ENCODE data around the gene DST. TPM values are rescaled to one million over a fixed set of nuclear protein-coding genes. Genes with fewer than 3 reads are reported as not detected.
A peak's percentile ranks its signal among the peaks of the same experiment; 100 is the strongest.

DST gene
- total RNA-seq, 1 experiment from 2014 or later = 132 TPM

DNA sequence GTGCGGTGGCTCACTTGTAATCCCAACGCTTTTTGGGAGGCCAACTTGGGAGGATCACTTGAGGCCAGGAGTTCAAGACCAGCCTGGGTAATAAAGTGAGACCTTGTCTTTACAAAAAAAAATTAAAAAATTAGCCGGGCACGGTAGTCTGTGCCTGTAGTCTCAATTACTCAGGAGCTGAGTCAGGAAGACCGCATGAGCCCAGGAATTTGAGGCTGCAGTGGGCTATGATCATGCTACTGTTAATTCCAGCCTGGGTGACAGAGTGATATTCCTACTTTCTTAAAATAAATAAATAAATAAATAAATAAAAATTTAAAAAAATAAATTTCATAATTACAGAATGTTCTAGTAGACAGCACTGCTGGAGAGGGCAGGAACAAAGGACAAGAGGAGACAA lies 62.4 kb downstream of the DST start:
- H3K36me3 Mint-ChIP-seq = peaks cover 30% of the 10 kb centered on the region
- no peaks in the 10 kb centered on the region for H3K27me3 Mint-ChIP-seq (ENCODE audit: low read depth)
- DNase-seq (ENCODE audit: low spot score) (no peak), ATAC-seq (no peak)
- no peaks in the 10 kb centered on the region for H3K4me1 Mint-ChIP-seq
- ChIA-PET POLR2A (no interaction called here), CTCF (interaction anchor here (0.7 to 1.2 kb wide), 2 partner anchors 78 to 272 kb away, joined by 3 to 5 read pairs; no protein-coding TSS in a partner anchor)
- H3K9me3 Mint-ChIP-seq = peaks cover 8% of the 10 kb centered on the region; the same call in 1 of the 2 replicates
- H3K4me3 Mint-ChIP-seq = no peak overlapping the region
- no peak for TF ChIP-seq ZNF138 (CRISPR knock-in tag; conservative IDR thresholded peaks at IDR 0.05)
- TF ChIP-seq, protein P1, sequence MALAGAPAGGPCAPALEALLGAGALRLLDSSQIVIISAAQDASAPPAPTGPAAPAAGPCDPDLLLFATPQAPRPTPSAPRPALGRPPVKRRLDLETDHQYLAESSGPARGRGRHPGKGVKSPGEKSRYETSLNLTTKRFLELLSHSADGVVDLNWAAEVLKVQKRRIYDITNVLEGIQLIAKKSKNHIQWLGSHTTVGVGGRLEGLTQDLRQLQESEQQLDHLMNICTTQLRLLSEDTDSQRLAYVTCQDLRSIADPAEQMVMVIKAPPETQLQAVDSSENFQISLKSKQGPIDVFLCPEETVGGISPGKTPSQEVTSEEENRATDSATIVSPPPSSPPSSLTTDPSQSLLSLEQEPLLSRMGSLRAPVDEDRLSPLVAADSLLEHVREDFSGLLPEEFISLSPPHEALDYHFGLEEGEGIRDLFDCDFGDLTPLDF (CRISPR knock-in tag; IDR thresholded peaks at IDR 0.05) = no peak
- no peak for TF ChIP-seq TCF7 (CRISPR knock-in tag; IDR thresholded peaks at IDR 0.05; ENCODE audit: low read depth)
- no peak for TF ChIP-seq SMAD3 (CRISPR knock-in tag; IDR thresholded peaks at IDR 0.05; ENCODE audit: borderline replicate concordance)
- TF ChIP-seq, protein P2, sequence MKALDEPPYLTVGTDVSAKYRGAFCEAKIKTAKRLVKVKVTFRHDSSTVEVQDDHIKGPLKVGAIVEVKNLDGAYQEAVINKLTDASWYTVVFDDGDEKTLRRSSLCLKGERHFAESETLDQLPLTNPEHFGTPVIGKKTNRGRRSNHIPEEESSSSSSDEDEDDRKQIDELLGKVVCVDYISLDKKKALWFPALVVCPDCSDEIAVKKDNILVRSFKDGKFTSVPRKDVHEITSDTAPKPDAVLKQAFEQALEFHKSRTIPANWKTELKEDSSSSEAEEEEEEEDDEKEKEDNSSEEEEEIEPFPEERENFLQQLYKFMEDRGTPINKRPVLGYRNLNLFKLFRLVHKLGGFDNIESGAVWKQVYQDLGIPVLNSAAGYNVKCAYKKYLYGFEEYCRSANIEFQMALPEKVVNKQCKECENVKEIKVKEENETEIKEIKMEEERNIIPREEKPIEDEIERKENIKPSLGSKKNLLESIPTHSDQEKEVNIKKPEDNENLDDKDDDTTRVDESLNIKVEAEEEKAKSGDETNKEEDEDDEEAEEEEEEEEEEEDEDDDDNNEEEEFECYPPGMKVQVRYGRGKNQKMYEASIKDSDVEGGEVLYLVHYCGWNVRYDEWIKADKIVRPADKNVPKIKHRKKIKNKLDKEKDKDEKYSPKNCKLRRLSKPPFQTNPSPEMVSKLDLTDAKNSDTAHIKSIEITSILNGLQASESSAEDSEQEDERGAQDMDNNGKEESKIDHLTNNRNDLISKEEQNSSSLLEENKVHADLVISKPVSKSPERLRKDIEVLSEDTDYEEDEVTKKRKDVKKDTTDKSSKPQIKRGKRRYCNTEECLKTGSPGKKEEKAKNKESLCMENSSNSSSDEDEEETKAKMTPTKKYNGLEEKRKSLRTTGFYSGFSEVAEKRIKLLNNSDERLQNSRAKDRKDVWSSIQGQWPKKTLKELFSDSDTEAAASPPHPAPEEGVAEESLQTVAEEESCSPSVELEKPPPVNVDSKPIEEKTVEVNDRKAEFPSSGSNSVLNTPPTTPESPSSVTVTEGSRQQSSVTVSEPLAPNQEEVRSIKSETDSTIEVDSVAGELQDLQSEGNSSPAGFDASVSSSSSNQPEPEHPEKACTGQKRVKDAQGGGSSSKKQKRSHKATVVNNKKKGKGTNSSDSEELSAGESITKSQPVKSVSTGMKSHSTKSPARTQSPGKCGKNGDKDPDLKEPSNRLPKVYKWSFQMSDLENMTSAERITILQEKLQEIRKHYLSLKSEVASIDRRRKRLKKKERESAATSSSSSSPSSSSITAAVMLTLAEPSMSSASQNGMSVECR (CRISPR knock-in tag; IDR thresholded peaks at IDR 0.05; ENCODE audit: borderline replicate concordance) = no peak
- TF ChIP-seq, protein P3, sequence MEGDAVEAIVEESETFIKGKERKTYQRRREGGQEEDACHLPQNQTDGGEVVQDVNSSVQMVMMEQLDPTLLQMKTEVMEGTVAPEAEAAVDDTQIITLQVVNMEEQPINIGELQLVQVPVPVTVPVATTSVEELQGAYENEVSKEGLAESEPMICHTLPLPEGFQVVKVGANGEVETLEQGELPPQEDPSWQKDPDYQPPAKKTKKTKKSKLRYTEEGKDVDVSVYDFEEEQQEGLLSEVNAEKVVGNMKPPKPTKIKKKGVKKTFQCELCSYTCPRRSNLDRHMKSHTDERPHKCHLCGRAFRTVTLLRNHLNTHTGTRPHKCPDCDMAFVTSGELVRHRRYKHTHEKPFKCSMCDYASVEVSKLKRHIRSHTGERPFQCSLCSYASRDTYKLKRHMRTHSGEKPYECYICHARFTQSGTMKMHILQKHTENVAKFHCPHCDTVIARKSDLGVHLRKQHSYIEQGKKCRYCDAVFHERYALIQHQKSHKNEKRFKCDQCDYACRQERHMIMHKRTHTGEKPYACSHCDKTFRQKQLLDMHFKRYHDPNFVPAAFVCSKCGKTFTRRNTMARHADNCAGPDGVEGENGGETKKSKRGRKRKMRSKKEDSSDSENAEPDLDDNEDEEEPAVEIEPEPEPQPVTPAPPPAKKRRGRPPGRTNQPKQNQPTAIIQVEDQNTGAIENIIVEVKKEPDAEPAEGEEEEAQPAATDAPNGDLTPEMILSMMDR (IDR thresholded peaks at IDR 0.05) = no peak
- no peak for TF ChIP-seq FOXJ3 (CRISPR knock-in tag; IDR thresholded peaks at IDR 0.05; ENCODE audit: borderline replicate concordance)
- TF ChIP-seq NR3C1 (CRISPR knock-in tag; conservative IDR thresholded peaks at IDR 0.05; ENCODE audit: low read depth) = no peak
- H3K27ac Mint-ChIP-seq = no peak overlapping the region

DNA sequence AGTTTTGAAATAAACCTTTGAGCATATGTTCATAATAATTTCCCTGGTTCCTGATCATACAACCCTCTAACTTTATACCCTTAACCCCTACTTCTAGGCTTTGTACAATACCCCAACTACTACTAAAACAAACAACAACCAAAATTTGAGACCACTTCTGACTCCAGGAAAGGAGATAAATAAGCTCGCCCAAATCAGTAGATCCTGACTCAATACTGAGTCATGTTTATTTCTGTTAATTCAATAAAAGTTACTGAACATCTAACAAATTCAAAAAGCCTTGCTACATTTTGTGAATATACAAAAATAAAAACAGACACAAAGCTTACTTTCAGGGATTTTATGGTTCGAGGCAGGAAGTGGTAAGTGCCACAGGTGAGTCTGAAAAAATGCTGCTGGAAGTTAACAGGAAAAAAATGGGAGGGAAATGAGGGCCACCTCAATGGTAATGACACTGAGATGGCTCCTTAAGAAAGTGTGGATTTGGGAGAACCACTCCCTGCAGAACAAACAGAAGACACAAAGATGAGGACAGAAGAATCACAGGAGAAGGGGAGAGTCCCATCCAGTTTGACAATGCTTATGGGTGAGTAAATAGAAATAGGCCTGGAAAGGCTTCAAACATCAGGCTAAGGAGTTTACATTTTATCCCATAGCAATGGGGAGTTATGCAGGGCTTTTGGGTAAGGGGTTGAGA lies 63.4 kb downstream of the DST start:
- H3K4me3 Mint-ChIP-seq = no peak overlapping the region
- ATAC-seq = no peak
- H3K36me3 Mint-ChIP-seq = peaks cover 28% of the 10 kb centered on the region
- ChIA-PET CTCF (interaction anchor here (1.2 kb wide), 1 partner anchor 273 kb away, joined by 3 read pairs; no protein-coding TSS in a partner anchor), POLR2A (no interaction called here)
- no peaks in the 10 kb centered on the region for H3K27me3 Mint-ChIP-seq (ENCODE audit: low read depth)
- H3K9me3 Mint-ChIP-seq = peaks cover 8% of the 10 kb centered on the region; the same call in 1 of the 2 replicates
- 0 out of 2 replicates have a peak overlapping the region, but pooled peaks have one; percentile 10 for H3K27ac Mint-ChIP-seq
- no peak for DNase-seq (ENCODE audit: low spot score)
- no peaks in the 10 kb centered on the region for H3K4me1 Mint-ChIP-seq
- TF ChIP-seq, protein P4, sequence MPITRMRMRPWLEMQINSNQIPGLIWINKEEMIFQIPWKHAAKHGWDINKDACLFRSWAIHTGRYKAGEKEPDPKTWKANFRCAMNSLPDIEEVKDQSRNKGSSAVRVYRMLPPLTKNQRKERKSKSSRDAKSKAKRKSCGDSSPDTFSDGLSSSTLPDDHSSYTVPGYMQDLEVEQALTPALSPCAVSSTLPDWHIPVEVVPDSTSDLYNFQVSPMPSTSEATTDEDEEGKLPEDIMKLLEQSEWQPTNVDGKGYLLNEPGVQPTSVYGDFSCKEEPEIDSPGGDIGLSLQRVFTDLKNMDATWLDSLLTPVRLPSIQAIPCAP (CRISPR knock-in tag; IDR thresholded peaks at IDR 0.05) = no peak
- TF ChIP-seq, protein P5, sequence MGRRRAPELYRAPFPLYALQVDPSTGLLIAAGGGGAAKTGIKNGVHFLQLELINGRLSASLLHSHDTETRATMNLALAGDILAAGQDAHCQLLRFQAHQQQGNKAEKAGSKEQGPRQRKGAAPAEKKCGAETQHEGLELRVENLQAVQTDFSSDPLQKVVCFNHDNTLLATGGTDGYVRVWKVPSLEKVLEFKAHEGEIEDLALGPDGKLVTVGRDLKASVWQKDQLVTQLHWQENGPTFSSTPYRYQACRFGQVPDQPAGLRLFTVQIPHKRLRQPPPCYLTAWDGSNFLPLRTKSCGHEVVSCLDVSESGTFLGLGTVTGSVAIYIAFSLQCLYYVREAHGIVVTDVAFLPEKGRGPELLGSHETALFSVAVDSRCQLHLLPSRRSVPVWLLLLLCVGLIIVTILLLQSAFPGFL (CRISPR knock-in tag; IDR thresholded peaks at IDR 0.05; ENCODE audit: borderline replicate concordance) = no peak
- TF ChIP-seq IRF2 (CRISPR knock-in tag; IDR thresholded peaks at IDR 0.05; ENCODE audit: borderline replicate concordance, low read depth) = no peak
- TF ChIP-seq SP1 (CRISPR knock-in tag; conservative IDR thresholded peaks at IDR 0.05) = no peak
- TF ChIP-seq NFYB (CRISPR knock-in tag; conservative IDR thresholded peaks at IDR 0.05; ENCODE audit: low read depth) = no peak
- TF ChIP-seq MXD4 (CRISPR knock-in tag; IDR thresholded peaks at IDR 0.05; ENCODE audit: borderline replicate concordance) = no peak
- TF ChIP-seq, protein P2 (CRISPR knock-in tag; IDR thresholded peaks at IDR 0.05; ENCODE audit: borderline replicate concordance) = no peak
- TF ChIP-seq, protein P6, sequence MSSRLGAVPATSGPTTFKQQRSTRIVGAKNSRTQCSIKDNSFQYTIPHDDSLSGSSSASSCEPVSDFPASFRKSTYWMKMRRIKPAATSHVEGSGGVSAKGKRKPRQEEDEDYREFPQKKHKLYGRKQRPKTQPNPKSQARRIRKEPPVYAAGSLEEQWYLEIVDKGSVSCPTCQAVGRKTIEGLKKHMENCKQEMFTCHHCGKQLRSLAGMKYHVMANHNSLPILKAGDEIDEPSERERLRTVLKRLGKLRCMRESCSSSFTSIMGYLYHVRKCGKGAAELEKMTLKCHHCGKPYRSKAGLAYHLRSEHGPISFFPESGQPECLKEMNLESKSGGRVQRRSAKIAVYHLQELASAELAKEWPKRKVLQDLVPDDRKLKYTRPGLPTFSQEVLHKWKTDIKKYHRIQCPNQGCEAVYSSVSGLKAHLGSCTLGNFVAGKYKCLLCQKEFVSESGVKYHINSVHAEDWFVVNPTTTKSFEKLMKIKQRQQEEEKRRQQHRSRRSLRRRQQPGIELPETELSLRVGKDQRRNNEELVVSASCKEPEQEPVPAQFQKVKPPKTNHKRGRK (CRISPR knock-in tag; IDR thresholded peaks at IDR 0.05; ENCODE audit: borderline replicate concordance) = no peak
- TF ChIP-seq ESRRA (CRISPR knock-in tag; IDR thresholded peaks at IDR 0.05; ENCODE audit: borderline replicate concordance) = no peak
- TF ChIP-seq ZBTB21 (CRISPR knock-in tag; IDR thresholded peaks at IDR 0.05; ENCODE audit: borderline replicate concordance) = no peak

Measured in WTC11 (cell line).